GM18526 (cell line): ENCODE data around the gene FCRL4.

Source experiments
- POLR2A ChIP-seq: IDR thresholded peaks from 3 replicates; pipeline ENCODE4 v1.6.1; 2011; ENCODE audit not compliant: insufficient read length; ENCODE audit errors: extremely low read depth

The FCRL4 gene

DNA sequence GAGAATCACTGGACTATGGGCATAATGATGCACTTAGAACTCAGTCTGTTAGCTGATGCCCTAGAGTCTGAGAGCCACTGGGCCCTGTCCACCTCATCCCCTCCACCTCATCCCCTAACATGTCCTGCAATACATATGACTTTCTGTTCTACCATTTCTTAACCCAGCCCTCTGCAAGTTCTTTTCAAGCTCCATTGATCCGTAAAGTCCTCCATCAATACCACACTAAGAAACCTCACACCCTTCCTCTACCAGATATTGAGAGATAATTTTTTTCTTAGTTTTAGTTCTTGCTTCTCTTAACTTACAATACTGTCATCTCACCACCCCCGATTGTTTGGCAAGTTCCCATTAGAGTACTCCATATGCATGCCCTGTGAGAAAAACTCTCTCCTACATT, 22.1 kb downstream of the FCRL4 start:
- TF ChIP-seq POLR2A: no peak

- TF ChIP-seq POLR2A: no peak
Measured at GRCh38 chr1:157574836-157575235, 23.0 kb downstream of the FCRL4 start.

GRCh38 chr1:157566484-157567300, 31.2 kb downstream of the FCRL4 start:
- no peak for TF ChIP-seq POLR2A

GRCh38 chr1:157562515-157562914, 35.4 kb downstream of the FCRL4 start:
- TF ChIP-seq POLR2A: peak; percentile 32

DNA sequence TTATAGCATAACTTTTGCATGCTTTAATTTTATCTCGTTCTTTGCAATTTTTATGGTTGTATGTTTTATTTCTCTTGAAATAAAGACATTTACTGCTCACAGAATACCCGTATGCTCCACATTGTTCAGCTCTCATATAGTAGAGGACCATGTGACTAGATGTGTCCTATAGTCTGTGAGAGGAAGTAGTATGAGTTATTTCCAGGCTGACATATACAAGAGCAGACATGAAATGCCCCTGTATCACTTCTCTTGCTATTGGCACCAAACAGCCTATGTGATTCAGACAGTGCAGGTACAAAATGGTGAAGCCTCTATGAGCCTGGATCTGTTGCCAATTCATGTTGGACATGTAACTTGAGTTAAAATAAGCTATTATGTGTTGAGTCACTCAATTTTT, 39.8 kb downstream of the FCRL4 start:
- no peak for TF ChIP-seq POLR2A

DNA sequence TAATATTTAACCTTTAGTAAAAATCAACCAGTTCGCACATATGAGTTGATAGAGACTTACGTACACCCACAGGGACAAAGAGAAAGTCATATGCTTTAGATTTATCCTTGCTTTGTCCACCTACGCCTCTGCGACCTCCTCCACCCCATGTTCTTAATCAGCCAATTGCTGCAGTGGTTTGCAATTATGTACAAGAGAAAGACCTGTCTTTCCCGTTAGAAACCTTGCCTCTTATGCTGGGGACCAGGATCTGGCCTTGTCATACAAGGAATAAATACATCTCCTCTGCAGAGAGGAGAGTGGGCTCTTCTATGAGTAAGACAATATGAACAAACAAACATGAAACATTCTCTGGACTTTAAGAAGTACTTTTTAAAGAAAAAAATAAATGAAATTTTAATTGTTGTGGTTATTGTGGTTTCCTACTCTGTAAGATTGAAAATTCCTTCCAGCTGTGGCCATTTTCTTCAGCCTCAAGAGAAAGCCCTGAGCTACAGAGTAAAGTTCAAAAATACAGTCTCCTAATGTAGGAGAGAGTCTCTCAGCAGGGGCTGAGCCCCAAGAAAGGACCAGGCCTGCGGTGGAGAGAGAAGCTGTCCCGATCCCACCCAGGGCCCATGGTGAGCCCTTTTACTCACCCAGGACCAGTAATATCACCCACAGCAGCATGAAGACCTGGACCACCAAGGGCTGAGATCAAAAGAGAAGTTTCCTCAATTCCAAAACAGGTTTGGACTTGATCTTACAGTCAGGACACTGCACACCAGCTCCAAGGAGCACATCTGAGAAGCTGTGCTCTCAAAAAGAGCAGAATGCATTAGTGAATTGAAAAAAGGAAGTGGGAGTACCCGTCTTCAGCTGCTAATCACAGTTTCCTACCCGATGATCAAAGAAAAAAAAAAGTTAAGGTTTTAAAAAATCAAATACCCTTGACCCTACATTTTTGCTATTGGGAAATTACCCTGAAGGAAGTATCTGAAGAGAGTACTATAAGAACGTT, 45.9 kb downstream of the FCRL4 start, which contains the start of gene FCRL5:
Gene FCRL5 (minus strand): TSS at position 822 of the 1,000 bp plus-strand sequence. CDS start 153 bp downstream, at position 669.
- peak; percentile 37 for TF ChIP-seq POLR2A

DNA sequence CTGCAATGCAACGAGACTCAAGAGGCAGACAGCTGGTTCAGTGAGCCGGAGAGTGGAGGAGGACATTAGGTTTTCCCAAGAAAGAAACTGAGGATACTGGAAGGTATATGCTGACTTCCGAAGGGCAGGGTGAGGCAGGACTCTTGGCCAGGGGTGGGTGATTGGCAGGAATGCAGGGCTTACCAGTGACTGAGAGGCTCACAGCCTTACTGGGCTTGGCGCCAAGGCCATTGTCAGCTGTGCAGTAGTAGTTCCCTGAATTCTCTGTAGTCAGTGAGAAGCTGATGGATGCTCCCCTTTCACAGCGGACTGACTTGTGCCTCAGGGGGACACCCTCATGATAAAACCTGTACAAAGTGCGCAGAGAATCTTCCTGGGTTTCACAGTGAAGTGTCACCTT, 55.2 kb downstream of the FCRL4 start:
- TF ChIP-seq POLR2A: no peak

DNA sequence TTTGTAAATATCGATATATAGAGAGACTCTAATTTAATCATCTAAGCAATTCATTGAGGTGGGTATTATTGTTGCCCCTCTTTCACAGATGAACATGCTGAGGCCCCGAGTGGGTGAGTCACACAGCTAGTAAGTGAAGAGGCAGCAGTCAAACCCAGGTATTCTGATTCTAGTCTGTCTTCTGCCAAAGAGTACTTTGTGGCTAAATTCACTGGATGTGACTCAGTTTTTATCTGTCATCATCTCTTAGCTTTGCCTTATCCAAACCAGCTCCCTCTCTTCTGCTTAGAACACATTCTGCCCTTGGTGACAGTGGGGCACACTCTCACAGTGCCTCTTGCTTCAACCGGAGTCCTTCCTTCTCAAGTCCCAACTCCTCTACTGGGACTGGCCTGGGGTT, 57.0 kb downstream of the FCRL4 start:
- no peak for TF ChIP-seq POLR2A

GRCh38 chr1:157540160-157540748, 57.6 kb downstream of the FCRL4 start:
- no peak for TF ChIP-seq POLR2A

- TF ChIP-seq POLR2A: no peak
Measured at GRCh38 chr1:157539568-157539967, 58.3 kb downstream of the FCRL4 start.

- TF ChIP-seq POLR2A: no peak
Measured at GRCh38 chr1:157532569-157532968, 65.3 kb downstream of the FCRL4 start.

DNA sequence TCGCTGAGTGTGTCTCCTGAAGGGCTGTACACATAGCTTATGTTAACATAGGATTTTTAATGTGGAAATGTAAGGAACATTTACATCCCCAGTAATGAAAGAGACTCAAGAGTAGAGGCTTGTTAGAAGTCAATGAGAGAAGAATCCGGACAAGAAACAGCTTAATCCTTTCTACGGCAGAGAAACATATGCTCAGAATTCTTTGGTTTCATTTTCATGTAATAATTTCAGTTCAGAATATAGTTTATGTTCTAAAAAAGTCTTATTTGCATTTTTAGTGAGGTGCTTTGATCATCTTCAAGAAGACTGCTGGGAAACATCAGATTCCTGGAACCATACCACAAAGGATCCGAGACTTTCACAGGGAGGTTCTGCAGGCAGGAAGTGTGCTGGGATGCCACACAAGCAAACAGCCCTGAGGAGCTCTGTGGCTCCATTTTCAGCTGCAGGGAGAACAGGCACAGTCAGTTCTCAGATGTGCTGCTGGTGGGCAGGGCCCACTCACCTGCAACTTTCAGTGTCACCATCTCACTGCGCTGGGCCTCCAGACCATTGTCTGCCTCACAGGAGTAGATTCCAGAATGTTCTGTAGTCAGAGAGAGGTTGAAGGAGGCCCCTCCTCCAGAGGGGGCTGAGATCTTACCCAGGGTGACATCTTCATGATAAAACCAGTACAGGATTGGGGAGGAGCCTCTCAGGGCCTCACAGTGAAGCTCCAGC, 74.0 kb downstream of the FCRL4 start:
- TF ChIP-seq POLR2A: no peak
